Sciatic nerve (tissue), 2 donors: Measurements from ENCODE around the gene CBX1. TPM values are rescaled to one million over a fixed set of nuclear protein-coding genes. Genes with fewer than 3 reads are reported as not detected.

Experiments
- ATAC-seq: fragments of 200-7000 bp; cut with Tn5 transposase; one replicate; pipeline ENCODE4 v1.9.1; 2020; ENCODE audit warnings: mild to moderate bottlenecking, moderate library complexity
- DNase-seq: peaks from one replicate; pipeline ENCODE4 v3.0.0-alpha.2; 2020; ENCODE audit warnings: low spot score
- intact Hi-C: fragments of 100-400 bp; cut with DNase I; formaldehyde crosslinking; loops from one replicate; pipeline ENCODE4 v1.14.2; 2022
- total RNA-seq: library from RNA; stranded (reverse); fragmentation: NEBNext Ultra II Directional; extraction: Animal tissue kit (Norgen Biotek cat#: 25700); gene quantifications from one replicate; pipeline ENCODE4 v1.2.1, GENCODE V29; 2021
- donor health status: DM: no; HTN: no; CAD: no.
- donor health status: DM: no; HTN: no; CAD: no.

The CBX1 gene
- total RNA-seq, result 53.0 TPM

DNA sequence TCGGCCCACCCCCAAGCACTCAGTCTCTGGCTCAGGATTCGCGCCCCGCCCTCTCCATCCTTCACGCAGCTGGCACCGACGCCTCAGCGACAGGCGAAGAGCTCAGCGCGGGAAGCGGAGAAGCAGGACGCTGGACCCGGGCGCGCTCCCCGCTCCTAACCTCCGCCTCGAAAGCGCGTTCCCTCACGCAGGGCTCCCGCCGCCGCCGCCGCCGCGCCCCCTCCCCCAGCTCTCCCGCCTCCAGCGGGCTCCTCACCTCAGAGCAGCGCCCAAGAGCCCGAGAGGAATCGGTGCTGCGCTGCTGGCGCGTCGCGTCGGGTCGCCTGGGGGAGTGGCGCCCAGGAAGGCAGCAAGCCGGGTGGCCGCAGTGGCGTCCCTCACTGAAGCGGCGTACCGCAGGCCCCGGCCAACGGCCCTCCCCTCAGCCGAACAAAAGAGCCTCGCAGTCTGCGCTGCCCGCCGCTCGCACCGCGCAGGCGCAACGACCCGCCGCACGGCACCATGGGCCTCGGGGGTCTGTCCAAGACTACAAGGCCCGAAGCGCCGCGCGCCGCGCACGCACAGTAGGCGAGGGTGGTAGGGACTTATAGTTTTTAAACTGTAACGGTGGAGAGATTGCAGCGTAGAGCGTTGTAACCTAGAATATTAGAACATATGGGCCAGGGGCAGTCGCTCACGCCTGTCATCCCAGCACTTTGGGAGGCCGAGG lies at the start of gene CBX1:
Gene CBX1, minus strand, starts transcription at position 467 of the 709 bp plus-strand sequence. CDS start 24,474 bp downstream, outside the sequence.
- intact Hi-C loops, result no loop called here

GRCh38 chr17:48150597-48151001 lies 49.3 kb upstream of the CBX1 start:
- intact Hi-C loops, result no loop called here
- DNase-seq (no peak), ATAC-seq (no peak)

More for the DNA sequence above, at the start of gene CBX1:
- DNase-seq (peak; percentile 94), ATAC-seq (peak; percentile 98)

DNA sequence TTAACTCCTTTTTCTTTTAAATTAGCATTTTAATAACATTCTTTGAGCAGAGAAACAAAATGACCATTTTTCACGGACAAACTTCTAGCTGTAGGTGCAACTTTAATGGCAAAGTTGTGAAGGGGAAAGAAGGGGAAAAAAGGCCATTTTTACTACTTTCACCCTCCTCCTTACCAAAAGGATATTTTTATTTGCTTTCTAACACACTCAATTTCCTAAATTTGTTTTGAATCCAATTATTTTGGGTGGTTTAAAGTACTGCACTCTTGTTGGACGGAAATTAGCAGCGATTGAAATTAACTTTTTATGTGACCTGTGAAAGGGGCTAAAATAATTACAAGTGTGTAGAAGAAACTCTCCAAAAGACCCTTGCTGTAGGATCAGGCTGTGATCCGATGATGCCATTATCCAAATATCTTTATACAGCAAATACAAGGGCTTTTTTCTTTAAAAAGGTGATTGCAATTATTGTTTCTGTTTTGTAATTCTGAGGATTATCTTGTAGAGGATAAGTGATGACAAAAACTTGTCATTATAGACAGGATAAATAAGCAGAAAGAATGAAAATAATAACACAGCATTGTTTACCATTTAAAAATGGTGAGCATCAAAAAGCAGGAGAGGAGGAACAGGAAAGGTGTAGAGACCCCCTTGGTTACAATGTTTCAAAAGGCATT lies 48.6 kb upstream of the CBX1 start:
- intact Hi-C loops, result no loop called here
- ATAC-seq (no peak), DNase-seq (no peak)

DNA sequence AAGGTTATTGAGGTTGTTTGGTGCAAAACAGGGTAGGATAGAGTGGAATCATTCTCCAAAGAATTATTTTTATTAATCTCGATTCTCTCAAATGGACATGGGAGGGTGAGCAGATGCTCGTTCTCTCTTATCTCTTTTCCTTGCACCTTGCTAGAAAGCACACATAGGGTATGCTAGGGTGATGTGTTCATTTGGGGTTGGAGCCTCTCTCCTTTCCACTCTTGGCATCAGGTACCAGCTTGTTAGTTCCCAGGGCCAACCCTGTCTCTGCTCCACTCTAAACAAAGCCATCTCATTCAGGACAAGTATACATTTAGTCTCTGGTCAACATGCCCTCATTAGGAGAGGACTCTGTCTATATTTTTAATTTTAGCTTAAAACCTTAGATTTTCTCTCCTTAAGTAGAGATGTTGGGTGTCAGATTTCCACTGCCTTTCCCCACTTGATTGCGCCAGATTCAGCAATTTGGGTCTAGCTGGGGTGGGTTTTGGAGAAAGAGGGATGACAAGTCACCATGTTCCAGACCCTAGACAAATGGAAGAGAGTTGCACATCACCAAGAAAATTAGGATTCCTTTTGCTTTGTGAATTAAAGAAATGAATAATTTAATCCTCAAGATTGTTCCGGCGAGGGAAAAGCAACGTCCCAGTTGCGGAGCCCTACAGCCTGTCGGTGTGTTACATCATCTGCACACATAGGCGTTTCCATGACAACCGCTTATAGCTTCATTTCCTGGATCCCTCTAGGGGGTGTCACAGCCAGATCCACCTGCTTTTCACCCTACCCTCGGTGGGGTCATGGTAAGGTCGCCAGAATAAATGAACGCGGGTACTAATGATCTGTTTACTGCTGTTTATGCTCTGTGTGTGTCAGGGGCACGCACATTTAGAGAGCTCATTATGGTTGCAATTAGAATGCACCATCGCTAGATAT lies 47.8 kb upstream of the CBX1 start:
- ATAC-seq (no peak), DNase-seq (no peak)
- intact Hi-C loops, result no loop called here

GRCh38 chr17:48148029-48148770 lies 46.9 kb upstream of the CBX1 start:
- ATAC-seq, result no peak
- intact Hi-C loops, result no loop called here

DNA sequence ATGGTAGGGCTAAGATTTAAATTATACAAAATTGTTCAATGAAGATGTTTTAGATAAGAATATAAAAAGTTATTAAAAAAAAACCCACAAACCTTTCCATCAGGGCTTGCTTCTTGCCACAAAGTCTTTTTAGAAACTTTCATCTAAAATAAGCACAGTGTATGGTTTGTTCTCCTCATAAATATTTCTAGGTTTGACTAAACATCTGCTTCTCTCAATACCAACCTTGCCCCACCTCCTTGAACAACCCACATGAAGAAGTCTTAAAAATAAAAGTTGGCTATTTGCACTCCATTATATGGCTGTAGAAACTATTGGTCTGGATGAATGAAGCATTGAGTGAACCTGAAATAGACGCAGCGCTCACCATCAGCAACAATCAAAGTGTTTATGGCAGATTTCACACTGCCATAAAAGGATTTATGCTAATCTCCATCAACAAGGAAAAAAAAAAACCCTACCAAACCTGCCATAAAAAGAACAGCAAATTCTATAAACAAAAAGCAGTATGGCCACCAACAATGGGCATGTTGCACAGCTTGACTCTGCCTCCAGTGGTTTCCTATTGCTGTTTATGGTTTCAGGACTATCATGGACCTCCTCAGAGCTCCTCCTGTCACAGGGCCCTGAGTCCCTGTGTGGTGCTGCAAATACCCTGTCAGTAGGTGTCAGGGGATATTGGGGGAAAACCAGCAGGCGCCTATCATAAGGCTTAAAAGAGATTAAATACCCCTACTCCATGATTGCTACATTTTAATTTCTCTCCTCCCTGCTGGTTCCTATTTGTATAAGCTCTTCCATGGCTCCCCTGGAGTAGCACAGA lies 43.9 kb upstream of the CBX1 start:
- ATAC-seq (no peak), DNase-seq (no peak)
- intact Hi-C loops, result no loop called here

More at GRCh38 chr17:48148029-48148770, 46.9 kb upstream of the CBX1 start:
- no peak for DNase-seq

- no peak for ATAC-seq
- intact Hi-C loops, result no loop called here
Measured at GRCh38 chr17:48144231-48144630, 43.0 kb upstream of the CBX1 start.

DNA sequence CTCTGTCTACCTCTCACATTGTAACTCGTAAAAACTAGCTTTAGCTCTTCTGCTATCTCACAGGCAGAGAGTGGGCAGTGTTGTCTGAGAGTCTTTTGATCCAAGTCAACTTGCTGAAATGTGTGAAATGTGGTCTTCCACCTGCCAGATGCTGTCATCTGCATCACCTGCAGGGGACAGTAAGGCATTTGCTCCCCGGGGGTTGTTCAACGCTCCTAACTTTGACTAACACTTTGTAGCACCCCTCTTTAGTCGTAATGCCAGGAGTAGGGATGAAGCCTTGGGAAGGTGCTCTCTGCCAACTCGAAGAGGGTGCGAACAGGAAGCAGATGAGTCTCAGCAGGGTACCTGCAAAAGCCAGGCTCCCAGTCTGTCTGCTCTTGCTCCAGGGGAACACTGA lies 42.4 kb upstream of the CBX1 start:
- intact Hi-C loops, result no loop called here
- ATAC-seq, result no peak
- no peak for DNase-seq

More at GRCh38 chr17:48144231-48144630, 43.0 kb upstream of the CBX1 start:
- no peak for DNase-seq

DNA sequence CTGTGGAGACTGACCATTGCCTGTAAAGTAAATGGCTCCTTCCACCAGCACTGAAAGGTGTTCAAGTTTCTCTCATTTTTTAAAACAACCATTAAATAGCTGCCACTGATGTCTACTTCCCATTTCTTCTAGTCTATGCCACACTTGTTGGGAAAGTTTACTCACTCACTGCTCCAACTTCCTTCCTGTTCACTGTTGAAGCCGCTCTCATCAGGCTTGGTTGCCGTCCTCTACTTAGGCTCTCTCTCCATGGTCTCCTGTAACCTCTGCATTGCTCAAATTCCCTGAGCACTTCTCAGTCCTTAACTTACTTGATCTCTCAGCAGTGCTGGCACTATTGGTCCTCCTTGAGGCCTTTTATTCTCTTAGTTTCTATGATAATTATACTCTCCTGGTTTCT lies 38.7 kb upstream of the CBX1 start:
- intact Hi-C loops, result no loop called here
- peak; percentile 17 for DNase-seq
- ATAC-seq, result peak; percentile 36

DNA sequence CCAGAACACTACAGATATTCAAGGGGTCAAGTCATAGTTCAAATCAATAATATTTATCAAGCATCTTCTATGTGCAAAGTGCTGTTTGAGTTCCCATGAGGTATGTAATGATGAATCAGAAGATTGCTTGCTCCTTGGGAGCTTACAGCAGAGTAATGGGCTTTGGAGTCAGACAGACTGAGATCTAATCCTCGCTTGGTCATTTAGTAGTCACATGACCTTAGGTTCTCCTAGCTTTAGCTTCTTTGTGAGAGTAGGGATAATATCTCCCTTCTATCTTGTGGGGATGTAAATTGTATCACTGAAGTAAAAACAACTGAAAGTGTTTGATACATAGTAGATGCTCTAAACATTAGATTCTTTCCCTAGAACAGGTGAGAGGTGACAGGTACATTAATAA lies 36.4 kb upstream of the CBX1 start:
- intact Hi-C loops, result no loop called here
- DNase-seq (no peak), ATAC-seq (no peak)

- intact Hi-C loops, result no loop called here
- DNase-seq (peak; percentile 22), ATAC-seq (no peak)
Measured at GRCh38 chr17:48134912-48135480, 33.7 kb upstream of the CBX1 start.

DNA sequence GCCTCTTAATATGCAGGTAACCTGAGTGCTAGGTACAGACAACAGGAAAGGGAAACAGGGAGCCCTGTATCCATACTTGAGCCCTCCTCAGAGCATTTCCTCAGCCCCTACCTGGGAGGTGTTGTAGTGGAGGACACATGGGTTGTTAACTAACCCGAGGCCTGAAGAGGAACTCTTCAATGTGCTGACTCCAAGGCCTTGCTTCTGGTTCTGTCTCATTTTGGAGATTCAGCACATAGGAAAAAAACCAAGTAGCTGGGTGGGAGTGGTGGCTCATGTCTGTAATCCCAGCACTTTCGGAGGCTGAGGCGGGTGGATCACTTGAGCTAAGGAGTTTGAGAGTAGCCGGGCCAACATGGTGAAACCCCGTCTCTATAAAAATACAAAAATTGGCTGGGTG lies 31.1 kb upstream of the CBX1 start:
- intact Hi-C loops, result no loop called here
- ATAC-seq (peak; percentile 56), DNase-seq (peak; percentile 39)

- DNase-seq (peak; percentile 65), ATAC-seq (peak; percentile 93)
- intact Hi-C loops, result loop anchor here (2.0 kb wide), 1 partner anchor 107 kb away; no protein-coding TSS in a partner anchor
Measured at GRCh38 chr17:48131216-48131824, 30.0 kb upstream of the CBX1 start.

DNA sequence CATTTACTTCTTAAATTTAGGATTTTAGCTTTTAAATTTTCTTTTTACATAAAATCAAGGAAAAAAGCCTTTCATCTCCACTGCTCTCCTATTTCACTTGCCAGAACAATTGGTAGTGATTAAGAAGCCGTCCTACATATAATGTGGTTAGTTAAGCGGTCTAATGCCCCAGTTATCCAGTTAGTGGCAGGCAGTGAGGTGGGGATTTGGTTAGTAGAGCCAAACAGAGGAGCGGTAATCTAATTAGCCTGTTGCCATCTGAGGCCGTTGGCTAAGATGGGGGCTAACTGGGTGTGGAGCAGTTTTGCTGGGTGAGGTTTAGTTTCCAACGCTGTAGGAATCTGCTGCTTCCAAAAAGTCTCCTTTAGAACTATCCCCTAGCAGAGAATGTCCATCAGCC lies 28.7 kb upstream of the CBX1 start:
- ATAC-seq (no peak), DNase-seq (no peak)
- intact Hi-C loops, result loop anchor here (2.0 kb wide), 1 partner anchor 105 kb away; no protein-coding TSS in a partner anchor

GRCh38 chr17:48128400-48128799 lies 27.1 kb upstream of the CBX1 start:
- DNase-seq (no peak), ATAC-seq (no peak)
- intact Hi-C loops, result no loop called here

GRCh38 chr17:48127371-48128051 lies 26.2 kb upstream of the CBX1 start:
- ATAC-seq (no peak), DNase-seq (peak; percentile 50)
- intact Hi-C loops, result no loop called here

- peak; percentile 44 for ATAC-seq
- intact Hi-C loops, result no loop called here
- peak; percentile 47 for DNase-seq
Measured at GRCh38 chr17:48126532-48126850, 25.2 kb upstream of the CBX1 start.
